ENCODE data around the gene CDKN2B.

GRCh38 chr9:22044583-22044982 lies 35.5 kb upstream of the CDKN2B start:
- no peak for TF ChIP-seq CTCF (conservative IDR thresholded peaks at IDR 0.05; ENCODE audit: low read length)
- no peak for TF ChIP-seq EZH2phosphoT487 (IDR thresholded peaks at IDR 0.05; ENCODE audit: borderline replicate concordance)

Data from Loucy (cell line).